Activated naive CD4-positive, alpha-beta T cell treated with anti-CD3 and anti-CD28 coated beads, Interleukin-2, amount 10 ng/mL, durations not matched to agents 7 days and 5 days (primary cell): ENCODE data around the gene DNPEP.
"Not testable (repeated sequence)": the region's sequence is repeated elsewhere in the genome, so short reads cannot be mapped to it uniquely, and the experiment has no call there.

Source experiments
- CTCF ChIA-PET: fragments of 350-600 bp; sonication (Branson Sonifier 250); formaldehyde crosslinking; loops from one replicate; lab custom pipeline; 2021; ENCODE audit warnings: antibody characterized with exemption; lab: Charles Lee
- DNase-seq: peaks from one replicate; pipeline ENCODE4 v3.0.0-alpha.2; 2020
- H3K27ac Mint-ChIP-seq: one replicate; pipeline ENCODE4 v1.8.0; 2021; ENCODE audit warnings: mild to moderate bottlenecking, moderate library complexity, mixed read lengths
- H3K27me3 Mint-ChIP-seq: one replicate; pipeline ENCODE4 v1.8.0; 2021; ENCODE audit warnings: mild to moderate bottlenecking, mixed read lengths
- H3K36me3 Mint-ChIP-seq: one replicate; pipeline ENCODE4 v1.8.0; 2021; ENCODE audit warnings: mixed read lengths
- H3K4me1 Mint-ChIP-seq: one replicate; pipeline ENCODE4 v1.8.0; 2021; ENCODE audit warnings: mixed read lengths
- H3K4me3 Mint-ChIP-seq: one replicate; pipeline ENCODE4 v1.8.0; 2021; ENCODE audit warnings: mild to moderate bottlenecking, moderate library complexity, mixed read lengths
- H3K9me3 Mint-ChIP-seq: one replicate; pipeline ENCODE4 v1.8.0; 2021; ENCODE audit warnings: mixed read lengths

DNPEP gene

GRCh38 chr2:219414857-219415256 lies 27.1 kb upstream of the DNPEP start:
- no peak for DNase-seq
- peaks cover 2% of the 10 kb centered on the region for H3K9me3 Mint-ChIP-seq
- H3K4me1 Mint-ChIP-seq = peaks cover 3% of the 10 kb centered on the region
- no peak overlapping the region for H3K27ac Mint-ChIP-seq
- peaks cover 75% of the 10 kb centered on the region for H3K27me3 Mint-ChIP-seq
- CTCF ChIA-PET = interaction anchor here (0.8 kb wide), 1 partner anchor 26 kb away, joined by 3 read pairs; no protein-coding TSS in a partner anchor
- no peak overlapping the region for H3K4me3 Mint-ChIP-seq
- no peaks in the 10 kb centered on the region for H3K36me3 Mint-ChIP-seq

GRCh38 chr2:219410390-219410789 lies 22.7 kb upstream of the DNPEP start:
- H3K36me3 Mint-ChIP-seq = no peaks in the 10 kb centered on the region
- H3K27me3 Mint-ChIP-seq = peaks cover 58% of the 10 kb centered on the region
- H3K4me3 Mint-ChIP-seq = no peak overlapping the region
- no peak overlapping the region for H3K27ac Mint-ChIP-seq
- DNase-seq = no peak
- CTCF ChIA-PET = no interaction called here
- H3K9me3 Mint-ChIP-seq = peaks cover 2% of the 10 kb centered on the region
- no peaks in the 10 kb centered on the region for H3K4me1 Mint-ChIP-seq

- H3K27ac Mint-ChIP-seq = no peak overlapping the region
- no peaks in the 10 kb centered on the region for H3K36me3 Mint-ChIP-seq
- CTCF ChIA-PET = interaction anchor here (0.9 kb wide), 1 partner anchor 24 kb away, joined by 3 read pairs; no protein-coding TSS in a partner anchor
- H3K4me1 Mint-ChIP-seq = no peaks in the 10 kb centered on the region
- H3K4me3 Mint-ChIP-seq = no peak overlapping the region
- DNase-seq = no peak
- peaks cover 2% of the 10 kb centered on the region for H3K9me3 Mint-ChIP-seq
- H3K27me3 Mint-ChIP-seq = peaks cover 60% of the 10 kb centered on the region
These were observed 21.9 kb upstream of the DNPEP start for GRCh38 chr2:219409619-219410018.

- Mint-ChIP-seq H3K4me3 (no peak overlapping the region), H3K27me3 (peaks cover 61% of the 10 kb centered on the region), H3K27ac (no peak overlapping the region), H3K4me1 (no peaks in the 10 kb centered on the region), H3K36me3 (no peaks in the 10 kb centered on the region), H3K9me3 (peaks cover 2% of the 10 kb centered on the region)
- no peak for DNase-seq
- CTCF ChIA-PET = interaction anchor here (0.9 kb wide), 1 partner anchor 25 kb away, joined by 3 read pairs; no protein-coding TSS in a partner anchor
These were observed 20.9 kb upstream of the DNPEP start for GRCh38 chr2:219408631-219409030.

GRCh38 chr2:219408204-219408603 lies 20.5 kb upstream of the DNPEP start:
- Mint-ChIP-seq H3K4me3 (no peak overlapping the region), H3K4me1 (no peaks in the 10 kb centered on the region), H3K27me3 (peaks cover 58% of the 10 kb centered on the region), H3K9me3 (peaks cover 2% of the 10 kb centered on the region), H3K36me3 (no peaks in the 10 kb centered on the region), H3K27ac (no peak overlapping the region)
- no peak for DNase-seq
- CTCF ChIA-PET = interaction anchor here (0.7 to 1.1 kb wide), 2 partner anchors 9 to 55 kb away, joined by 3 to 4 read pairs; no protein-coding TSS in a partner anchor

- CTCF ChIA-PET = interaction anchor here (0.7 to 1.1 kb wide), 2 partner anchors 10 to 56 kb away, joined by 3 to 4 read pairs; no protein-coding TSS in a partner anchor
- not testable (repeated sequence) for H3K4me3 Mint-ChIP-seq, H3K9me3 Mint-ChIP-seq, DNase-seq, H3K4me1 Mint-ChIP-seq, H3K27ac Mint-ChIP-seq, H3K36me3 Mint-ChIP-seq
- H3K27me3 Mint-ChIP-seq = peaks cover 62% of the 10 kb centered on the region
These were observed 19.6 kb upstream of the DNPEP start for GRCh38 chr2:219407343-219407742.

GRCh38 chr2:219406861-219407230 lies 19.1 kb upstream of the DNPEP start:
- no peaks in the 10 kb centered on the region for H3K36me3 Mint-ChIP-seq
- no peak overlapping the region for H3K27ac Mint-ChIP-seq
- no peak overlapping the region for H3K4me3 Mint-ChIP-seq
- no peaks in the 10 kb centered on the region for H3K4me1 Mint-ChIP-seq
- CTCF ChIA-PET = no interaction called here
- no peaks in the 10 kb centered on the region for H3K9me3 Mint-ChIP-seq
- peaks cover 57% of the 10 kb centered on the region for H3K27me3 Mint-ChIP-seq
- DNase-seq = no peak

- Mint-ChIP-seq H3K4me1 (no peaks in the 10 kb centered on the region), H3K27me3 (peaks cover 58% of the 10 kb centered on the region), H3K4me3 (no peak overlapping the region), H3K27ac (no peak overlapping the region), H3K9me3 (no peaks in the 10 kb centered on the region), H3K36me3 (no peaks in the 10 kb centered on the region)
- no peak for DNase-seq
- CTCF ChIA-PET = interaction anchor here (0.7 kb wide), 1 partner anchor 123 kb away, joined by 4 read pairs; no protein-coding TSS in a partner anchor
These were observed 18.5 kb upstream of the DNPEP start for GRCh38 chr2:219405958-219406860.

GRCh38 chr2:219405451-219405850 lies 17.7 kb upstream of the DNPEP start:
- DNase-seq = no peak
- no peak overlapping the region for H3K4me3 Mint-ChIP-seq
- H3K27me3 Mint-ChIP-seq = peaks cover 57% of the 10 kb centered on the region
- H3K9me3 Mint-ChIP-seq = no peaks in the 10 kb centered on the region
- no peaks in the 10 kb centered on the region for H3K4me1 Mint-ChIP-seq
- no peak overlapping the region for H3K27ac Mint-ChIP-seq
- CTCF ChIA-PET = interaction anchor here (1.0 to 5.7 kb wide), 3 partner anchors 13 to 123 kb away, joined by 3 to 126 read pairs (median 34); no protein-coding TSS in a partner anchor
- H3K36me3 Mint-ChIP-seq = no peaks in the 10 kb centered on the region

GRCh38 chr2:219404954-219405353 lies 17.2 kb upstream of the DNPEP start:
- Mint-ChIP-seq H3K27me3 (peaks cover 52% of the 10 kb centered on the region), H3K27ac (no peak overlapping the region), H3K9me3 (no peaks in the 10 kb centered on the region), H3K36me3 (no peaks in the 10 kb centered on the region), H3K4me3 (no peak overlapping the region), H3K4me1 (no peaks in the 10 kb centered on the region)
- CTCF ChIA-PET = interaction anchor here (0.6 to 5.7 kb wide), 7 partner anchors 8 to 136 kb away, joined by 3 to 126 read pairs (median 3); no protein-coding TSS in a partner anchor
- DNase-seq = no peak

- H3K36me3 Mint-ChIP-seq = no peaks in the 10 kb centered on the region
These were observed 16.7 kb upstream of the DNPEP start for GRCh38 chr2:219404291-219404910.

GRCh38 chr2:219403861-219404260 lies 16.1 kb upstream of the DNPEP start:
- Mint-ChIP-seq H3K27me3 (peaks cover 47% of the 10 kb centered on the region), H3K36me3 (no peaks in the 10 kb centered on the region), H3K4me3 (no peak overlapping the region), H3K27ac (no peak overlapping the region), H3K9me3 (no peaks in the 10 kb centered on the region), H3K4me1 (no peaks in the 10 kb centered on the region)
- CTCF ChIA-PET = interaction anchor here (1.0 to 5.7 kb wide), 11 partner anchors 9 to 228 kb away, joined by 3 to 126 read pairs (median 9); partner anchors contain the start of gene SPEG
- DNase-seq = no peak

More at GRCh38 chr2:219404291-219404910, 16.7 kb upstream of the DNPEP start:
- Mint-ChIP-seq H3K9me3 (no peaks in the 10 kb centered on the region), H3K4me1 (no peaks in the 10 kb centered on the region), H3K27me3 (peaks cover 47% of the 10 kb centered on the region), H3K4me3 (no peak overlapping the region), H3K27ac (no peak overlapping the region)
- CTCF ChIA-PET = interaction anchor here (0.6 to 5.7 kb wide), 10 partner anchors 8 to 137 kb away, joined by 3 to 126 read pairs (median 6); no protein-coding TSS in a partner anchor
- DNase-seq = no peak

- H3K9me3 Mint-ChIP-seq = no peaks in the 10 kb centered on the region
- H3K27me3 Mint-ChIP-seq = peaks cover 40% of the 10 kb centered on the region
- H3K27ac Mint-ChIP-seq = no peak overlapping the region
These were observed 15.2 kb upstream of the DNPEP start for GRCh38 chr2:219402665-219403515.

More at GRCh38 chr2:219402665-219403515, 15.2 kb upstream of the DNPEP start:
- CTCF ChIA-PET = interaction anchor here (1.0 to 5.7 kb wide), 21 partner anchors 10 to 239 kb away, joined by 3 to 126 read pairs (median 6); partner anchors contain the start of genes GMPPA and SPEG
- DNase-seq = peak; percentile 67
- H3K36me3 Mint-ChIP-seq = no peaks in the 10 kb centered on the region
- no peaks in the 10 kb centered on the region for H3K4me1 Mint-ChIP-seq
- no peak overlapping the region for H3K4me3 Mint-ChIP-seq
